GM23338 (cell line): ENCODE measurements around the gene R3HDM2. TPM values are rescaled to one million over a fixed set of nuclear protein-coding genes. Genes with fewer than 3 reads are reported as not detected.

Experiments used
- ATAC-seq: fragments of 200-7000 bp; cut with Tn5 transposase; 3 replicates; pipeline ENCODE4 v1.9.1; 2020
- DNase-seq: peaks from one replicate; pipeline ENCODE4 v3.0.0-alpha.2; 2015; ENCODE audit warnings: low spot score
- H2AFZ ChIP-seq: fragments of 200-600 bp; sonication (generic); 2 replicates; pipeline ENCODE4 v1.8.0; 2016; ENCODE audit warnings: antibody characterized with exemption, mild to moderate bottlenecking, moderate library complexity
- H3F3A ChIP-seq: fragments of 200-600 bp; sonication (generic); replicated peaks from 2 replicates; pipeline ENCODE4 v1.8.0; 2017; ENCODE audit warnings: antibody characterized with exemption, mixed run types, low read depth
- H3K27ac ChIP-seq: fragments of 200-600 bp; sonication (generic); 2 replicates; pipeline ENCODE4 v1.6.1; 2016; ENCODE audit warnings: low read depth
- H3K27me3 ChIP-seq: fragments of 200-600 bp; sonication (generic); 2 replicates; pipeline ENCODE4 v1.8.0; 2016; ENCODE audit warnings: mild to moderate bottlenecking, mixed run types, moderate library complexity; ENCODE audit not compliant: insufficient read depth
- H3K36me3 ChIP-seq: fragments of 200-600 bp; sonication (generic); 2 replicates; pipeline ENCODE4 v1.8.0; 2016; ENCODE audit warnings: mild to moderate bottlenecking; ENCODE audit not compliant: insufficient read depth
- H3K4me1 ChIP-seq: fragments of 200-600 bp; sonication (generic); 2 replicates; pipeline ENCODE4 v1.8.0; 2016; ENCODE audit warnings: mild to moderate bottlenecking, moderate library complexity; ENCODE audit not compliant: insufficient read depth
- H3K4me2 ChIP-seq: fragments of 200-600 bp; sonication (generic); 2 replicates; pipeline ENCODE4 v1.7.1; 2017; ENCODE audit warnings: mixed run types
- H3K4me3 ChIP-seq: fragments of 200-600 bp; sonication (generic); 2 replicates; pipeline ENCODE4 v1.6.1; 2016; ENCODE audit warnings: mixed run types
- H3K79me2 ChIP-seq: fragments of 200-600 bp; sonication (generic); replicated peaks from 2 replicates; pipeline ENCODE4 v1.8.0; 2017; ENCODE audit warnings: mild to moderate bottlenecking; ENCODE audit not compliant: insufficient read depth
- H3K9me2 ChIP-seq: fragments of 200-600 bp; sonication (generic); 2 replicates; pipeline ENCODE4 v1.8.0; 2017; ENCODE audit not compliant: insufficient read depth
- H4K20me1 ChIP-seq: fragments of 200-600 bp; sonication (generic); replicated peaks from 2 replicates; pipeline ENCODE4 v1.8.0; 2017; ENCODE audit warnings: mild to moderate bottlenecking; ENCODE audit not compliant: insufficient read depth
- H3K27ac Mint-ChIP-seq: 2 replicates; pipeline ENCODE4 v1.8.0; 2020; ENCODE audit warnings: inconsistent platforms, mild to moderate bottlenecking, moderate library complexity, mixed read lengths
- H3K27me3 Mint-ChIP-seq: 3 replicates; pipeline ENCODE4 v1.8.0; 2022; ENCODE audit warnings: low read depth, mild to moderate bottlenecking, moderate library complexity, mixed read lengths, inconsistent platforms; ENCODE audit not compliant: insufficient read depth, poor library complexity
- H3K36me3 Mint-ChIP-seq: 3 replicates; pipeline ENCODE4 v1.8.0; 2021; ENCODE audit warnings: low read depth, mild to moderate bottlenecking, inconsistent platforms, moderate library complexity, mixed read lengths
- H3K4me1 Mint-ChIP-seq: 3 replicates; pipeline ENCODE4 v1.8.0; 2020; ENCODE audit warnings: mild to moderate bottlenecking, inconsistent platforms, mixed read lengths
- H3K4me3 Mint-ChIP-seq: 3 replicates; pipeline ENCODE4 v1.8.0; 2021; ENCODE audit warnings: moderate library complexity, mild to moderate bottlenecking, inconsistent platforms, mixed read lengths
- H3K9me3 Mint-ChIP-seq: 3 replicates; pipeline ENCODE4 v1.8.0; 2020; ENCODE audit warnings: moderate library complexity, mild to moderate bottlenecking, inconsistent platforms, mixed read lengths
- JUNB ChIP-seq: IDR thresholded peaks from one replicate; pipeline ENCODE4 v1.6.1; 2016; ENCODE audit warnings: antibody characterized with exemption; ENCODE audit not compliant: unreplicated experiment
- ZNF331 ChIP-seq: fragments of 250-450 bp; sonication (Bioruptor Pico); IDR thresholded peaks from 2 replicates; pipeline ENCODE4 v1.5.0; 2020; ENCODE audit warnings: low read depth, mild to moderate bottlenecking, moderate library complexity
- polyA plus RNA-seq: library from polyadenylated mRNA; unstranded; fragments of >200 nt; fragmentation: Nextera tagmentation; extraction: Ambion mirVana; gene quantifications from 2 replicates; pipeline ENCODE4 v1.2.1, GENCODE V29; 2016
- total RNA-seq: library from RNA; depleted of rRNA; stranded (reverse); fragments of >200 nt; shearing (Covaris generic); gene quantifications from 2 replicates; pipeline ENCODE4 v1.2.3, GENCODE V29; 2014
- TF ChIP-seq, protein P1 (sequence below): fragments of 250-450 bp; sonication (Bioruptor Pico); IDR thresholded peaks from 2 replicates; pipeline ENCODE4 v1.5.0; 2020; ENCODE audit warnings: mild to moderate bottlenecking, moderate library complexity
- TF ChIP-seq, protein P2 (sequence below): IDR thresholded peaks from one replicate; pipeline ENCODE4 v1.6.1; 2018; ENCODE audit warnings: antibody characterized with exemption; ENCODE audit not compliant: unreplicated experiment
- TF ChIP-seq, protein P3 (sequence below), 2 experiments: fragments of 200-600 bp in 1 of 2; sonication (generic) in 1 of 2; conservative IDR thresholded peaks; 2 replicates each; pipeline versions ENCODE4 v1.5.1 to v1.6.1; 2016 to 2017; ENCODE audit warnings: antibody characterized with exemption in 2 of 2, low read depth in 2 of 2, mild to moderate bottlenecking in 2 of 2, moderate library complexity in 1 of 2

The R3HDM2 gene
- total and polyA plus RNA-seq, 2 experiments from 2014 or later: 9.6 to 19.6 TPM

DNA sequence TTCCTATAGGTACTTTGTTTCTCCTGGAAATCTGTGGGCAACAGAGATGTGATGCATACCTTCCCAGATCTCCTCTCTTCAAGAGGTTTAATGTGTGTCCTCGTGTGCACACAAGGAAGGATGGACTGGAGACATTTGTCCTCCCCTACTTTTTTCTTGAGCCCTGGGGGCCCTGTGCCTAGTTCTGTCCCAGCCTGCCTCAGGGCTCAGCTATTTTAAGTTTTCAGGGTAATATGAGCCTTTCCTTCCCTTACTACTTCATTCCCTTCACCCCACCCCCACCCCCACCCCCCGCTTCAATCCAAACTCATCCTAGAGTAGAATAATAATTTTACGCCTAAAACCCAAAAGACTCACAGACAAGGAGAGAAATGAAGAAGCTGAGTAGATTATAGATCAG lies 180.3 kb downstream of the R3HDM2 start (continued):
- TF ChIP-seq, protein P1, sequence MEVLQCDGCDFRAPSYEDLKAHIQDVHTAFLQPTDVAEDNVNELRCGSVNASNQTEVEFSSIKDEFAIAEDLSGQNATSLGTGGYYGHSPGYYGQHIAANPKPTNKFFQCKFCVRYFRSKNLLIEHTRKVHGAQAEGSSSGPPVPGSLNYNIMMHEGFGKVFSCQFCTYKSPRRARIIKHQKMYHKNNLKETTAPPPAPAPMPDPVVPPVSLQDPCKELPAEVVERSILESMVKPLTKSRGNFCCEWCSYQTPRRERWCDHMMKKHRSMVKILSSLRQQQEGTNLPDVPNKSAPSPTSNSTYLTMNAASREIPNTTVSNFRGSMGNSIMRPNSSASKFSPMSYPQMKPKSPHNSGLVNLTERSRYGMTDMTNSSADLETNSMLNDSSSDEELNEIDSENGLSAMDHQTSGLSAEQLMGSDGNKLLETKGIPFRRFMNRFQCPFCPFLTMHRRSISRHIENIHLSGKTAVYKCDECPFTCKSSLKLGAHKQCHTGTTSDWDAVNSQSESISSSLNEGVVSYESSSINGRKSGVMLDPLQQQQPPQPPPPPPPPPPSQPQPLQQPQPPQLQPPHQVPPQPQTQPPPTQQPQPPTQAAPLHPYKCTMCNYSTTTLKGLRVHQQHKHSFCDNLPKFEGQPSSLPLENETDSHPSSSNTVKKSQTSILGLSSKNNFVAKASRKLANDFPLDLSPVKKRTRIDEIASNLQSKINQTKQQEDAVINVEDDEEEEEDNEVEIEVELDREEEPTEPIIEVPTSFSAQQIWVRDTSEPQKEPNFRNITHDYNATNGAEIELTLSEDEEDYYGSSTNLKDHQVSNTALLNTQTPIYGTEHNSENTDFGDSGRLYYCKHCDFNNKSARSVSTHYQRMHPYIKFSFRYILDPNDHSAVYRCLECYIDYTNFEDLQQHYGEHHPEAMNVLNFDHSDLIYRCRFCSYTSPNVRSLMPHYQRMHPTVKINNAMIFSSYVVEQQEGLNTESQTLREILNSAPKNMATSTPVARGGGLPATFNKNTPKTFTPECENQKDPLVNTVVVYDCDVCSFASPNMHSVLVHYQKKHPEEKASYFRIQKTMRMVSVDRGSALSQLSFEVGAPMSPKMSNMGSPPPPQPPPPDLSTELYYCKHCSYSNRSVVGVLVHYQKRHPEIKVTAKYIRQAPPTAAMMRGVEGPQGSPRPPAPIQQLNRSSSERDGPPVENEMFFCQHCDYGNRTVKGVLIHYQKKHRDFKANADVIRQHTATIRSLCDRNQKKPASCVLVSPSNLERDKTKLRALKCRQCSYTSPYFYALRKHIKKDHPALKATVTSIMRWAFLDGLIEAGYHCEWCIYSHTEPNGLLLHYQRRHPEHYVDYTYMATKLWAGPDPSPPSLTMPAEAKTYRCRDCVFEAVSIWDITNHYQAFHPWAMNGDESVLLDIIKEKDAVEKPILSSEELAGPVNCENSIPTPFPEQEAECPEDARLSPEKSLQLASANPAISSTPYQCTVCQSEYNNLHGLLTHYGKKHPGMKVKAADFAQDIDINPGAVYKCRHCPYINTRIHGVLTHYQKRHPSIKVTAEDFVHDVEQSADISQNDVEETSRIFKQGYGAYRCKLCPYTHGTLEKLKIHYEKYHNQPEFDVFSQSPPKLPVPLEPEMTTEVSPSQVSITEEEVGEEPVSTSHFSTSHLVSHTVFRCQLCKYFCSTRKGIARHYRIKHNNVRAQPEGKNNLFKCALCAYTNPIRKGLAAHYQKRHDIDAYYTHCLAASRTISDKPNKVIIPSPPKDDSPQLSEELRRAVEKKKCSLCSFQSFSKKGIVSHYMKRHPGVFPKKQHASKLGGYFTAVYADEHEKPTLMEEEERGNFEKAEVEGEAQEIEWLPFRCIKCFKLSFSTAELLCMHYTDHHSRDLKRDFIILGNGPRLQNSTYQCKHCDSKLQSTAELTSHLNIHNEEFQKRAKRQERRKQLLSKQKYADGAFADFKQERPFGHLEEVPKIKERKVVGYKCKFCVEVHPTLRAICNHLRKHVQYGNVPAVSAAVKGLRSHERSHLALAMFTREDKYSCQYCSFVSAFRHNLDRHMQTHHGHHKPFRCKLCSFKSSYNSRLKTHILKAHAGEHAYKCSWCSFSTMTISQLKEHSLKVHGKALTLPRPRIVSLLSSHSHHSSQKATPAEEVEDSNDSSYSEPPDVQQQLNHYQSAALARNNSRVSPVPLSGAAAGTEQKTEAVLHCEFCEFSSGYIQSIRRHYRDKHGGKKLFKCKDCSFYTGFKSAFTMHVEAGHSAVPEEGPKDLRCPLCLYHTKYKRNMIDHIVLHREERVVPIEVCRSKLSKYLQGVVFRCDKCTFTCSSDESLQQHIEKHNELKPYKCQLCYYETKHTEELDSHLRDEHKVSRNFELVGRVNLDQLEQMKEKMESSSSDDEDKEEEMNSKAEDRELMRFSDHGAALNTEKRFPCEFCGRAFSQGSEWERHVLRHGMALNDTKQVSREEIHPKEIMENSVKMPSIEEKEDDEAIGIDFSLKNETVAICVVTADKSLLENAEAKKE (CRISPR knock-in tag): no peak
- TF ChIP-seq, protein P2, sequence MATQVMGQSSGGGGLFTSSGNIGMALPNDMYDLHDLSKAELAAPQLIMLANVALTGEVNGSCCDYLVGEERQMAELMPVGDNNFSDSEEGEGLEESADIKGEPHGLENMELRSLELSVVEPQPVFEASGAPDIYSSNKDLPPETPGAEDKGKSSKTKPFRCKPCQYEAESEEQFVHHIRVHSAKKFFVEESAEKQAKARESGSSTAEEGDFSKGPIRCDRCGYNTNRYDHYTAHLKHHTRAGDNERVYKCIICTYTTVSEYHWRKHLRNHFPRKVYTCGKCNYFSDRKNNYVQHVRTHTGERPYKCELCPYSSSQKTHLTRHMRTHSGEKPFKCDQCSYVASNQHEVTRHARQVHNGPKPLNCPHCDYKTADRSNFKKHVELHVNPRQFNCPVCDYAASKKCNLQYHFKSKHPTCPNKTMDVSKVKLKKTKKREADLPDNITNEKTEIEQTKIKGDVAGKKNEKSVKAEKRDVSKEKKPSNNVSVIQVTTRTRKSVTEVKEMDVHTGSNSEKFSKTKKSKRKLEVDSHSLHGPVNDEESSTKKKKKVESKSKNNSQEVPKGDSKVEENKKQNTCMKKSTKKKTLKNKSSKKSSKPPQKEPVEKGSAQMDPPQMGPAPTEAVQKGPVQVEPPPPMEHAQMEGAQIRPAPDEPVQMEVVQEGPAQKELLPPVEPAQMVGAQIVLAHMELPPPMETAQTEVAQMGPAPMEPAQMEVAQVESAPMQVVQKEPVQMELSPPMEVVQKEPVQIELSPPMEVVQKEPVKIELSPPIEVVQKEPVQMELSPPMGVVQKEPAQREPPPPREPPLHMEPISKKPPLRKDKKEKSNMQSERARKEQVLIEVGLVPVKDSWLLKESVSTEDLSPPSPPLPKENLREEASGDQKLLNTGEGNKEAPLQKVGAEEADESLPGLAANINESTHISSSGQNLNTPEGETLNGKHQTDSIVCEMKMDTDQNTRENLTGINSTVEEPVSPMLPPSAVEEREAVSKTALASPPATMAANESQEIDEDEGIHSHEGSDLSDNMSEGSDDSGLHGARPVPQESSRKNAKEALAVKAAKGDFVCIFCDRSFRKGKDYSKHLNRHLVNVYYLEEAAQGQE: no peak

DNA sequence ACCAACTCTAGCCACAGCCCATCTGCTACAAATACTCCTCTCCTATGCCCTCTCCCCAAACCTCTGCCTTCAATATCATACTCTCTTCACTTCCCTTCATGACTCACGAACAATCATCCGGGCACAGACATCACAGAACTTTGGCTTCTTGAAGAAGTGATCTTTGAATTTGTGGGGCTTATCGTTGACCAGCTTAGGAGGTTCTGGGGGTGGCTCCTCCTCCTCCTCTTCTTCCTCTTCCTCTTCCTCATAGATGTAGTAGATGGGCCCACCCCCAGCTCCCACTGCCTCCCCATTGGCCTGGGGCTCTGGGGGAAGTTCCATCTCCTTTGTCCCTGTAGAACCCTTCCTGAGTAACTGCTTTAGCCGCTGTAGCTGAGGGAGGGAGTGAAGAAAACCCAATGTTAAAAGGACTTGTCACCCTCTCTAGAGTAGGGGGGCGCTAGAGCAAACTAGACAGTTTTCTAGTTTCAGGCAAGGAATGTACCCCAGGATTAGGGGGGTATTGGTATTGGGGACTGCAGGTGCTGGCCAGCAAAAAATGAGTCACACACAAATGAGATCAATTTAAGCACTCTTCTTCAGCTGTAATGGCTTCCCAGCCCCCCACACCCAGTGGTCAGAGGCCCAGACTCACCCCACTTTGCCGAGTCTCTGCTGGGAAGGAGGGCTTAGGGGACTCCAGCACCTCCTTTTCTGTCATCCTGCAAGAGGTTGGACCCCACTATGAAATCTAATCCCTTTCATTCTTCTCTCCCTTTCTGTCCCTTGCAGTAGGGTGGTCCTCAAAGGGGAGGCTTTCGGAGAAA lies 181.7 kb downstream of the R3HDM2 start:
- peaks cover 4% of the 10 kb centered on the region for H3F3A ChIP-seq
- H3K4me3 ChIP-seq: no peak overlapping the region
- no peaks in the 10 kb centered on the region for H3K36me3 Mint-ChIP-seq
- no peaks in the 10 kb centered on the region for H3K9me2 ChIP-seq
- no peaks in the 10 kb centered on the region for H3K79me2 ChIP-seq
- H4K20me1 ChIP-seq: no peaks in the 10 kb centered on the region
- peaks cover 10% of the 10 kb centered on the region for H3K27me3 ChIP-seq
- no peak overlapping the region for H3K27ac ChIP-seq
- H2AFZ ChIP-seq: no peak overlapping the region
- no peak for TF ChIP-seq JUNB
- no peak for TF ChIP-seq ZNF331 (CRISPR knock-in tag)
- TF ChIP-seq, protein P3, sequence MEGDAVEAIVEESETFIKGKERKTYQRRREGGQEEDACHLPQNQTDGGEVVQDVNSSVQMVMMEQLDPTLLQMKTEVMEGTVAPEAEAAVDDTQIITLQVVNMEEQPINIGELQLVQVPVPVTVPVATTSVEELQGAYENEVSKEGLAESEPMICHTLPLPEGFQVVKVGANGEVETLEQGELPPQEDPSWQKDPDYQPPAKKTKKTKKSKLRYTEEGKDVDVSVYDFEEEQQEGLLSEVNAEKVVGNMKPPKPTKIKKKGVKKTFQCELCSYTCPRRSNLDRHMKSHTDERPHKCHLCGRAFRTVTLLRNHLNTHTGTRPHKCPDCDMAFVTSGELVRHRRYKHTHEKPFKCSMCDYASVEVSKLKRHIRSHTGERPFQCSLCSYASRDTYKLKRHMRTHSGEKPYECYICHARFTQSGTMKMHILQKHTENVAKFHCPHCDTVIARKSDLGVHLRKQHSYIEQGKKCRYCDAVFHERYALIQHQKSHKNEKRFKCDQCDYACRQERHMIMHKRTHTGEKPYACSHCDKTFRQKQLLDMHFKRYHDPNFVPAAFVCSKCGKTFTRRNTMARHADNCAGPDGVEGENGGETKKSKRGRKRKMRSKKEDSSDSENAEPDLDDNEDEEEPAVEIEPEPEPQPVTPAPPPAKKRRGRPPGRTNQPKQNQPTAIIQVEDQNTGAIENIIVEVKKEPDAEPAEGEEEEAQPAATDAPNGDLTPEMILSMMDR (conservative IDR thresholded peaks at IDR 0.05; ENCODE audit: low read depth in 2 of 2): peak; percentile 38 to 45
- ATAC-seq (peak; percentile 22), DNase-seq (peak; percentile 34)
- H3K9me3 Mint-ChIP-seq: no peaks in the 10 kb centered on the region
- H3K27me3 Mint-ChIP-seq: peaks cover 21% of the 10 kb centered on the region
- H3K4me3 Mint-ChIP-seq: peak overlapping the region; percentile 2; the same call in 1 of the 3 replicates
- H3K36me3 ChIP-seq: no peaks in the 10 kb centered on the region
- H3K4me1 Mint-ChIP-seq: peaks cover 47% of the 10 kb centered on the region
- peaks cover 41% of the 10 kb centered on the region for H3K4me1 ChIP-seq
- no peak overlapping the region for H3K27ac Mint-ChIP-seq
- no peak overlapping the region for H3K4me2 ChIP-seq
